ENCODE measurements around the gene OR4E1. TPM values are rescaled to one million over a fixed set of nuclear protein-coding genes. Genes with fewer than 3 reads are reported as not detected.

The OR4E1 gene
- total RNA-seq, 1 donor from 2014 or later: not detected

- Mint-ChIP-seq H3K27me3 (ENCODE audit: insufficient read depth, low read depth) (peaks cover 3% of the 10 kb centered on the region), H3K4me1 (no peaks in the 10 kb centered on the region)
- H3K79me2 ChIP-seq (ENCODE audit: low read depth): no peaks in the 10 kb centered on the region
These were observed 20.2 kb downstream of the OR4E1 start, which contains the start of gene OR4E2 for GRCh38 chr14:21653331-21653885. Gene OR4E2 (plus strand): TSS chr14:21653835. CDS start chr14:21665083, 11,248 bp downstream.

GRCh38 chr14:21652209-21652808 is 21.3 kb downstream of the OR4E1 start:
- Mint-ChIP-seq H3K27me3 (ENCODE audit: insufficient read depth, low read depth) (peaks cover 3% of the 10 kb centered on the region), H3K36me3 (no peaks in the 10 kb centered on the region), H3K4me1 (no peaks in the 10 kb centered on the region), H3K27ac (no peak overlapping the region), H3K4me3 (no peak overlapping the region), H3K9me3 (no peaks in the 10 kb centered on the region)
- DNase-seq (ENCODE audit: low spot score): peak; percentile 18
- H4K20me1 ChIP-seq (ENCODE audit: low read depth): no peaks in the 10 kb centered on the region
- no peaks in the 10 kb centered on the region for H3K4me1 ChIP-seq
- H3K27me3 ChIP-seq: no peaks in the 10 kb centered on the region
- H2AFZ ChIP-seq (replicated peaks): no peak overlapping the region
- no peaks in the 10 kb centered on the region for H3K36me3 ChIP-seq
- H3K9me3 ChIP-seq (ENCODE audit: low read depth): no peaks in the 10 kb centered on the region
- H3K4me3 ChIP-seq: no peak overlapping the region
- TF ChIP-seq EZH2 (IDR thresholded peaks at IDR 0.05) (no peak), CTCF (IDR thresholded peaks at IDR 0.05) (no peak), EZH2phosphoT487 (IDR thresholded peaks at IDR 0.05) (no peak)
- no peaks in the 10 kb centered on the region for H3F3A ChIP-seq (ENCODE audit: low read depth)
- no peak overlapping the region for H3K27ac ChIP-seq
- H3K4me2 ChIP-seq: no peak overlapping the region
- H3K79me2 ChIP-seq (ENCODE audit: low read depth): no peaks in the 10 kb centered on the region
- no peak overlapping the region for H3K9ac ChIP-seq

More at GRCh38 chr14:21653331-21653885, 20.2 kb downstream of the OR4E1 start, which contains the start of gene OR4E2:
- TF ChIP-seq EZH2phosphoT487 (IDR thresholded peaks at IDR 0.05) (no peak), EZH2 (IDR thresholded peaks at IDR 0.05) (no peak), CTCF (IDR thresholded peaks at IDR 0.05) (no peak)
- Mint-ChIP-seq H3K9me3 (no peaks in the 10 kb centered on the region), H3K27ac (no peak within 1 kb of the TSS), H3K4me3 (no peak within 1 kb of the TSS), H3K36me3 (no peaks in the 10 kb centered on the region)
- no peaks in the 10 kb centered on the region for H4K20me1 ChIP-seq (ENCODE audit: low read depth)
- no peak within 1 kb of the TSS for H3K4me3 ChIP-seq
- no peak within 1 kb of the TSS for H3K27ac ChIP-seq
- DNase-seq (ENCODE audit: low spot score): no peak
- no peaks in the 10 kb centered on the region for H3K27me3 ChIP-seq
- H3K4me2 ChIP-seq: no peak within 1 kb of the TSS
- no peaks in the 10 kb centered on the region for H3K4me1 ChIP-seq
- no peak within 1 kb of the TSS for H3K9ac ChIP-seq
- H3K36me3 ChIP-seq: no peaks in the 10 kb centered on the region
- no peak within 1 kb of the TSS for H2AFZ ChIP-seq (replicated peaks)
- H3K9me3 ChIP-seq (ENCODE audit: low read depth): no peaks in the 10 kb centered on the region
- H3F3A ChIP-seq (ENCODE audit: low read depth): no peaks in the 10 kb centered on the region

GRCh38 chr14:21647380-21647779 is 26.2 kb downstream of the OR4E1 start:
- Histone ChIP-seq H3K27ac (no peak overlapping the region), H3K36me3 (no peaks in the 10 kb centered on the region), H3K9me3 (ENCODE audit: low read depth) (no peaks in the 10 kb centered on the region), H3K79me2 (ENCODE audit: low read depth) (no peaks in the 10 kb centered on the region), H3F3A (ENCODE audit: low read depth) (no peaks in the 10 kb centered on the region), H2AFZ (replicated peaks) (no peak overlapping the region), H3K4me2 (no peak overlapping the region), H3K4me3 (no peak overlapping the region), H3K4me1 (no peaks in the 10 kb centered on the region), H3K9ac (no peak overlapping the region), H4K20me1 (ENCODE audit: low read depth) (no peaks in the 10 kb centered on the region), H3K27me3 (no peaks in the 10 kb centered on the region)
- H3K4me1 Mint-ChIP-seq: no peaks in the 10 kb centered on the region
- H3K4me3 Mint-ChIP-seq: no peak overlapping the region
- TF ChIP-seq EZH2phosphoT487 (IDR thresholded peaks at IDR 0.05) (no peak), EZH2 (IDR thresholded peaks at IDR 0.05) (no peak), CTCF (IDR thresholded peaks at IDR 0.05) (no peak)
- peaks cover 3% of the 10 kb centered on the region for H3K27me3 Mint-ChIP-seq (ENCODE audit: insufficient read depth, low read depth)
- H3K27ac Mint-ChIP-seq: no peak overlapping the region
- H3K9me3 Mint-ChIP-seq: no peaks in the 10 kb centered on the region
- DNase-seq (ENCODE audit: low spot score): no peak
- no peaks in the 10 kb centered on the region for H3K36me3 Mint-ChIP-seq

All from neural progenitor cell (in vitro differentiated cells).